GM18499 (cell line): ENCODE data around the gene NOTCH2.
A peak's percentile ranks its signal among the peaks of the same experiment; 100 is the strongest.
"Not testable (repeated sequence)": the region's sequence is repeated elsewhere in the genome, so short reads cannot be mapped to it uniquely, and the experiment has no call there.

Experiments
- ATAC-seq: cut with Tn5 transposase; IDR thresholded peaks from one replicate; pipeline ENCODE4 v1.9.1; 2021; ENCODE audit warnings: moderate number of reproducible peaks; ENCODE audit not compliant: insufficient read depth, unreplicated experiment

The NOTCH2 gene

GRCh38 chr1:119977113-119977736 lies 92.2 kb downstream of the NOTCH2 start:
- ATAC-seq = not testable (repeated sequence)

- ATAC-seq = not testable (repeated sequence)
Observed at GRCh38 chr1:119975582-119976254, 93.7 kb downstream of the NOTCH2 start.

GRCh38 chr1:119975006-119975405 lies 94.5 kb downstream of the NOTCH2 start:
- no peak for ATAC-seq

- no peak for ATAC-seq
Observed at GRCh38 chr1:119974013-119974412, 95.4 kb downstream of the NOTCH2 start.

GRCh38 chr1:119971710-119972570 lies 97.5 kb downstream of the NOTCH2 start:
- no peak for ATAC-seq

- ATAC-seq = no peak
Observed at GRCh38 chr1:119968601-119969000, 100.9 kb downstream of the NOTCH2 start.

GRCh38 chr1:119968068-119968492 lies 101.4 kb downstream of the NOTCH2 start:
- peak; percentile 91 for ATAC-seq

GRCh38 chr1:119966681-119967080 lies 102.8 kb downstream of the NOTCH2 start:
- ATAC-seq = no peak

GRCh38 chr1:119966020-119966419 lies 103.4 kb downstream of the NOTCH2 start:
- no peak for ATAC-seq

- no peak for ATAC-seq
Observed at GRCh38 chr1:119964673-119965363, 104.6 kb downstream of the NOTCH2 start.

GRCh38 chr1:119962296-119962968 lies 107.0 kb downstream of the NOTCH2 start:
- ATAC-seq = no peak

GRCh38 chr1:119960501-119960900 lies 109.0 kb downstream of the NOTCH2 start:
- ATAC-seq = no peak

GRCh38 chr1:119959268-119960220 lies 109.9 kb downstream of the NOTCH2 start:
- no peak for ATAC-seq

- ATAC-seq = no peak
Observed at GRCh38 chr1:119958223-119958622, 111.2 kb downstream of the NOTCH2 start.

GRCh38 chr1:119956306-119956705 lies 113.2 kb downstream of the NOTCH2 start:
- no peak for ATAC-seq

GRCh38 chr1:119954476-119955422 lies 114.7 kb downstream of the NOTCH2 start:
- ATAC-seq = no peak

- ATAC-seq = no peak
Observed at GRCh38 chr1:119953266-119953998, 116.0 kb downstream of the NOTCH2 start.
